Calu3 (cell line): ENCODE data around the gene TNF. TPM values are rescaled to one million over a fixed set of nuclear protein-coding genes. Genes with fewer than 3 reads are reported as not detected.
"Not testable (repeated sequence)": the region's sequence is repeated elsewhere in the genome, so short reads cannot be mapped to it uniquely, and the experiment has no call there.

Source experiments
- BruUV-seq: library from RNA; stranded (reverse); fragments of 400-500 nt; replicated peaks from 2 replicates; lab custom pipeline; 2021; lab: Mats Ljungman, UMichigan
- CTCF ChIA-PET: fragments of 300-600 bp; sonication (Branson Sonifier 250); formaldehyde crosslinking; loops from one replicate; lab custom pipeline; 2022; ENCODE audit warnings: antibody characterized with exemption; lab: Charles Lee
- DNase-seq: peaks from one replicate; pipeline ENCODE4 v3.0.0; 2022
- H3K27ac Mint-ChIP-seq: one replicate; pipeline ENCODE4 v1.8.0; 2022; ENCODE audit warnings: mixed read lengths; ENCODE audit not compliant: unreplicated experiment
- H3K27me3 Mint-ChIP-seq: one replicate; pipeline ENCODE4 v1.8.0; 2022; ENCODE audit warnings: mixed read lengths; ENCODE audit not compliant: unreplicated experiment
- H3K36me3 Mint-ChIP-seq: one replicate; pipeline ENCODE4 v1.8.0; 2022; ENCODE audit warnings: mild to moderate bottlenecking, moderate library complexity, mixed read lengths; ENCODE audit not compliant: insufficient read depth, unreplicated experiment
- H3K4me1 Mint-ChIP-seq: one replicate; pipeline ENCODE4 v1.8.0; 2022; ENCODE audit warnings: mild to moderate bottlenecking, low read depth, mixed read lengths; ENCODE audit not compliant: unreplicated experiment
- H3K4me3 Mint-ChIP-seq: one replicate; pipeline ENCODE4 v1.8.0; 2022; ENCODE audit warnings: mild to moderate bottlenecking, low read depth, moderate library complexity, mixed read lengths; ENCODE audit not compliant: unreplicated experiment
- H3K9me3 Mint-ChIP-seq: one replicate; pipeline ENCODE4 v1.8.0; 2022; ENCODE audit warnings: low read depth, mixed read lengths; ENCODE audit not compliant: unreplicated experiment
- intact Hi-C: fragments of 100-400 bp; cut with micrococcal nuclease; formaldehyde crosslinking; loops from one replicate; pipeline ENCODE4 v1.10.0; 2022; ENCODE audit not compliant: unreplicated experiment
- total RNA-seq: library from RNA; stranded (reverse); gene quantifications from 2 replicates; pipeline ENCODE4 v1.2.3, GENCODE V29; 2022
- TF ChIP-seq, protein P1 (sequence below): fragments of 200-600 bp; IDR thresholded peaks from one replicate; pipeline ENCODE4 v1.8.0; 2022; ENCODE audit warnings: antibody characterized with exemption; ENCODE audit not compliant: unreplicated experiment

Gene TNF
- total RNA-seq, 1 experiment from 2014 or later = 0.68 TPM

DNA sequence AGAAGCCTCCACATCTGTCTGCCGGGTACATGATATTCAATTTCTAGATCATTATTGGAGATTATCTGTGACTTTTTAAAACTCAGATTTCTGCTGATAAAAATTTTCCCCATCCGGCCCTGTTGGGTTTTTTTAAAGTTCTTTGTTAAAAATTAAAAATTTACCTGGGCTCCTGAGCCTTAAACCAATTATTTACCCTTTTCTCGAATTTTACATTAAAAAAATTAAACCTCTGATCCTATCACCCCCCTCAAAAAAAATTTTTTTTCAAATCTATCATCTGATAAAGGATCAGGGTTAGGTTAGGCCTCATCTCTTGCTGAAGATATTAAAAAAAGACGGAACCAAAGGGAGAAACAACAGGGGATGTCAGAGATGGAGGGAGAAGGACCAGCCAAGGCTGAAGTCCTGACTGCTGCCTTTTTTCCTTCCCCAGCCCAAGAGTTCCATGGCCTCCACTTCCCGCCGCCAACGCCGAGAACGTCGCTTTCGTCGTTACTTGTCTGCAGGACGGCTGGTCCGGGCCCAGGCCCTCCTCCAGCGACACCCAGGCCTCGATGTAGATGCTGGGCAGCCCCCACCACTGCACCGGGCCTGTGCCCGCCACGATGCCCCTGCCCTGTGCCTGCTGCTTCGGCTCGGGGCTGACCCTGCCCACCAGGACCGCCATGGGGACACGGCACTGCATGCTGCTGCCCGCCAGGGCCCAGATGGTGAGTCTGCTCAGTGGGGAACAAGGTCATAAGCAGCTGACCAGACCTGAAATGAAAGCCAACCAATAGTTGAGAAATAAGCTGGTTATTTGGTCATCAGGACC lies 27.4 kb upstream of the TNF start:
- H3K9me3 Mint-ChIP-seq = no peaks in the 10 kb centered on the region
- no peaks in the 10 kb centered on the region for H3K27me3 Mint-ChIP-seq
- H3K36me3 Mint-ChIP-seq = peaks cover 54% of the 10 kb centered on the region
- H3K27ac Mint-ChIP-seq = peak overlapping the region; percentile 43
- H3K4me3 Mint-ChIP-seq = peak overlapping the region; percentile 71
- CTCF ChIA-PET = interaction anchor here (0.5 to 4.1 kb wide), 13 partner anchors 10 to 224 kb away, joined by 3 to 84 read pairs (median 5); partner anchors contain the start of genes LTB, NCR3 and TNF
- TF ChIP-seq, protein P1, sequence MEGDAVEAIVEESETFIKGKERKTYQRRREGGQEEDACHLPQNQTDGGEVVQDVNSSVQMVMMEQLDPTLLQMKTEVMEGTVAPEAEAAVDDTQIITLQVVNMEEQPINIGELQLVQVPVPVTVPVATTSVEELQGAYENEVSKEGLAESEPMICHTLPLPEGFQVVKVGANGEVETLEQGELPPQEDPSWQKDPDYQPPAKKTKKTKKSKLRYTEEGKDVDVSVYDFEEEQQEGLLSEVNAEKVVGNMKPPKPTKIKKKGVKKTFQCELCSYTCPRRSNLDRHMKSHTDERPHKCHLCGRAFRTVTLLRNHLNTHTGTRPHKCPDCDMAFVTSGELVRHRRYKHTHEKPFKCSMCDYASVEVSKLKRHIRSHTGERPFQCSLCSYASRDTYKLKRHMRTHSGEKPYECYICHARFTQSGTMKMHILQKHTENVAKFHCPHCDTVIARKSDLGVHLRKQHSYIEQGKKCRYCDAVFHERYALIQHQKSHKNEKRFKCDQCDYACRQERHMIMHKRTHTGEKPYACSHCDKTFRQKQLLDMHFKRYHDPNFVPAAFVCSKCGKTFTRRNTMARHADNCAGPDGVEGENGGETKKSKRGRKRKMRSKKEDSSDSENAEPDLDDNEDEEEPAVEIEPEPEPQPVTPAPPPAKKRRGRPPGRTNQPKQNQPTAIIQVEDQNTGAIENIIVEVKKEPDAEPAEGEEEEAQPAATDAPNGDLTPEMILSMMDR = no peak
- DNase-seq = no peak
- H3K4me1 Mint-ChIP-seq = peaks cover 17% of the 10 kb centered on the region
- intact Hi-C loops = loop anchor here (5.0 kb wide), 1 partner anchor 146 kb away; the partner anchor contains the start of gene MICA
- BruUV-seq = TSS peak; percentile 49

GRCh38 chr6:31548544-31548873 lies 26.9 kb upstream of the TNF start:
- intact Hi-C loops = loop anchor here (5.0 kb wide), 1 partner anchor 146 kb away; the partner anchor contains the start of gene MICA
- CTCF ChIA-PET = interaction anchor here (0.5 to 4.1 kb wide), 6 partner anchors 10 to 61 kb away, joined by 3 to 84 read pairs (median 5); partner anchors contain the start of gene NCR3
- no peak for DNase-seq
- Mint-ChIP-seq H3K36me3 (peaks cover 60% of the 10 kb centered on the region), H3K27me3 (no peaks in the 10 kb centered on the region), H3K27ac (peak overlapping the region; percentile 43), H3K4me3 (peak overlapping the region; percentile 71), H3K9me3 (no peaks in the 10 kb centered on the region), H3K4me1 (peaks cover 17% of the 10 kb centered on the region)
- BruUV-seq = no TSS peak
- TF ChIP-seq, protein P1 = no peak

DNA sequence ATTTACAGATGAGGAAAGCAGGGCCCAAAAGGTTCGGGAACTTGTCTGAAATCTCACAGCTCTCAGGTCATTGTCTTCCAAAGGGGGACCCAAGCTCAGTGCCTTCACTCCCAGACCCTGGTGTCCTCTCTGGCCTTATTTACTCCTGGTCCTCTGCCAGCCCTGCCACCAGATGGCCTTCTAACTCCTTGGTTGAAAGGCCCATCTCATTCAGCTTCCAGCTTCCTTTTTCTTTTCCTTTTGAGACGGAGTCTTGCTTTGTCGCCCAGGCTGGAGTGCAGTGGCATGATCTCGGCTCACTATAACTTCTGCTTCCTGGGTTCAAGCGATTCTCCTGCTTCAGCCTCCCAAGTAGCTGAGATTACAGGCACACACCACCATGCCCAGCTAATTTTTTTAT lies 24.0 kb upstream of the TNF start:
- DNase-seq = peak; percentile 72
- H3K9me3 Mint-ChIP-seq, H3K27me3 Mint-ChIP-seq, BruUV-seq, H3K4me3 Mint-ChIP-seq, H3K27ac Mint-ChIP-seq: not testable (repeated sequence)
- TF ChIP-seq, protein P1 = peak; percentile 37
- Mint-ChIP-seq H3K36me3 (peaks cover 60% of the 10 kb centered on the region), H3K4me1 (peaks cover 12% of the 10 kb centered on the region)
- CTCF ChIA-PET = interaction anchor here (0.6 to 4.1 kb wide), 7 partner anchors 11 to 109 kb away, joined by 3 to 84 read pairs (median 5); partner anchors contain the start of genes C6orf47 and LTB
- intact Hi-C loops = loop anchor here (1.0 kb wide), 1 partner anchor 47 kb away; no protein-coding TSS in a partner anchor

GRCh38 chr6:31556307-31556706 lies 19.1 kb upstream of the TNF start:
- Mint-ChIP-seq H3K9me3 (no peaks in the 10 kb centered on the region), H3K36me3 (peaks cover 33% of the 10 kb centered on the region), H3K27ac (no peak overlapping the region), H3K4me1 (peaks cover 21% of the 10 kb centered on the region), H3K27me3 (no peaks in the 10 kb centered on the region), H3K4me3 (no peak overlapping the region)
- TF ChIP-seq, protein P1 = no peak
- BruUV-seq = no TSS peak
- CTCF ChIA-PET = interaction anchor here (0.6 to 1.3 kb wide), 2 partner anchors 42 to 333 kb away, joined by 3 to 4 read pairs; no protein-coding TSS in a partner anchor
- intact Hi-C loops = no loop called here
- DNase-seq = no peak
